GM06990 (cell line): ENCODE measurements around the gene CHD8.
"Not testable (repeated sequence)": the region's sequence is repeated elsewhere in the genome, so short reads cannot be mapped to it uniquely, and the experiment has no call there.

Experiments
- DNase-seq: peaks from one replicate; pipeline ENCODE4 v3.0.0-alpha.2; 2011; ENCODE audit not compliant: insufficient read length; ENCODE audit errors: extremely low read depth
- H3K27me3 ChIP-seq: replicated peaks from 2 replicates; pipeline ENCODE4 v1.6.0; 2011; ENCODE audit warnings: low read length; ENCODE audit not compliant: control insufficient read depth, insufficient read depth
- H3K36me3 ChIP-seq: 2 replicates; pipeline ENCODE4 v1.5.1; 2011; ENCODE audit warnings: low read length; ENCODE audit not compliant: control insufficient read depth, insufficient read depth
- H3K4me3 ChIP-seq: replicated peaks from 2 replicates; pipeline ENCODE4 v1.5.1; 2011; ENCODE audit warnings: low read depth, mild to moderate bottlenecking, control low read depth, low read length
- CTCF ChIP-seq: IDR thresholded peaks from 2 replicates; pipeline ENCODE4 v1.5.1; 2011; ENCODE audit warnings: low read length, control low read depth, mild to moderate bottlenecking, inconsistent platforms; ENCODE audit not compliant: insufficient read depth, poor library complexity, severe bottlenecking

Gene CHD8

DNA sequence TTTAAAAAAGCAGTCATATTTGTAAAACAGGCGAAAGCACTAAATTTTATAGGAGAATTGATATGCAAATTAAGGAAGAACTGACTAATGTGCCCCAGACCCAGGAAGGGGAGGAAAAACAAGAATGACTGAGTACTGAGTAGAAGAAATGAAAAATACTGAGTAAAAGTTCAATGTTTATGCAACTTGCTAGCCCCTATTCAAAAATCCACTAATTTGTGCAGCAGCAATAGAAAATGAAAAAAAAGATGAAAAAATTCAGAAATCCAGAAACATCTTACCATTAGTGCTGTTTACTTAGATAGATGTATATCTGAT is 6.1 kb downstream of the CHD8 start:
- Histone ChIP-seq H3K4me3 (peak overlapping the region; percentile 12; the same call in 1 of the 2 replicates), H3K27me3 (no peaks in the 10 kb centered on the region), H3K36me3 (no peaks in the 10 kb centered on the region; the same call in none of the 2 replicates)
- no peak for TF ChIP-seq CTCF
- no peak for DNase-seq

DNA sequence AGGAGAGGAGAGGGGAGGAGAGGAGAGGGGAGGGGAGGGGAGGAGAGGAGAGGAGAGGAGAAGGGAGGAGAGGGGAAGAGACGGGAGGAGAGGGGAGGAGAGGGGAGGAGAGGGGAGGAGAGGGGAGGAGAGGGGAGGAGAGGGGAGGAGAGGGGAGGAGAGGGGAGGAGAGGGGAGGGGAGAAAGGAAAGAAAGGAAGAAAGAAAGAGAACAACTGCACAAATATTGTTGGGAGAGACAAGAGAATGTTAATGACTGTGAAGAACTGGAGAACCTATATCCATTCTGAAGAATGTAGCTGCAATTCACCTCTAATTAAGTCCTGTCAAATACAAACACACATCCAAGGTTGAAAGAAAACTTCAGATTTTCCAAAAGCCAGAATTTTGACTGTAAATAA is 13.3 kb downstream of the CHD8 start:
- H3K27me3 ChIP-seq, H3K36me3 ChIP-seq, DNase-seq, H3K4me3 ChIP-seq: not testable (repeated sequence)

GRCh38 chr14:21440859-21441258 is 15.1 kb downstream of the CHD8 start:
- no peak for DNase-seq
- H3K4me3 ChIP-seq = no peak overlapping the region
- TF ChIP-seq CTCF = no peak
- H3K27me3 ChIP-seq = no peaks in the 10 kb centered on the region
- H3K36me3 ChIP-seq = no peaks in the 10 kb centered on the region

GRCh38 chr14:21437063-21437901 is 18.6 kb downstream of the CHD8 start:
- H3K4me3 ChIP-seq = peak overlapping the region; percentile 81
- H3K27me3 ChIP-seq = no peaks in the 10 kb centered on the region
- no peak for TF ChIP-seq CTCF
- H3K36me3 ChIP-seq = no peaks in the 10 kb centered on the region
- peak; percentile 94 for DNase-seq

- no peak for TF ChIP-seq CTCF
- DNase-seq = no peak
- no peaks in the 10 kb centered on the region for H3K27me3 ChIP-seq
- H3K4me3 ChIP-seq = peak overlapping the region; percentile 81
- peaks cover under 1% of the 10 kb centered on the region for H3K36me3 ChIP-seq
These were observed 19.3 kb downstream of the CHD8 start for GRCh38 chr14:21436567-21437062.

DNA sequence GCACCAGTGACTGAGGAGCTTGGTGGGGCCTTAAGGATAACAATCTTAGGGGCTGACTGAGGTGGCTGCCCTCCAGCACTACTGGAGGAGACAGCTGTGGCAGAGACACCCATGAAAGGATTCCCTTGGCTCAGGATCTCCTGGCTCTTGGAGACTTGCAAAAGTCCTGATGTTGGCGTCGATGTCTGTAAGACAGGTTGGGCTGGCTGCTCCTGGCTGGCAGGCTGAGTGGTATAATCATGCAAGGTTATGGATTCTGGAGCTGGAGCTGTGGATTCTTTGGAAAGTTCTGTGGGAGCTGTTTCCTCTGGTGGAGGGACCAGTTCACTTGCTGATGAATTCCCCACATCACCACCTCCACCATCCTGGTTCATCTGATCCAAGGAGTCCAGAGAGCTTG is 24.8 kb downstream of the CHD8 start:
- no peak for DNase-seq
- peaks cover 24% of the 10 kb centered on the region for H3K36me3 ChIP-seq
- H3K4me3 ChIP-seq = no peak overlapping the region
- TF ChIP-seq CTCF = no peak
- no peaks in the 10 kb centered on the region for H3K27me3 ChIP-seq
